Natural killer cell (primary cell): ENCODE data around the gene DENND1A. TPM values are rescaled to one million over a fixed set of nuclear protein-coding genes. Genes with fewer than 3 reads are reported as not detected.

Experiments
- ATAC-seq, 3 donors: fragments of 150-1000 bp in 2 of 3; fragments of 200-7000 bp in 1 of 3; cut with Tn5 transposase; 1 replicate in 1 of 3; 2 replicates in 2 of 3; pipeline ENCODE4 v1.10.0; 2021; ENCODE audit warnings: mild to moderate bottlenecking in 2 of 3, moderate library complexity in 2 of 3
- DNase-seq, 2 donors: peaks; one replicate each; pipeline versions ENCODE4 v3.0.0 to v3.0.0-alpha.2; 2013 to 2021; ENCODE audit warnings: mixed read lengths in 1 of 2
- H3K27ac ChIP-seq: one replicate; pipeline ENCODE4 v1.5.1; 2013; ENCODE audit warnings: mild to moderate bottlenecking, low read length
- H3K27me3 ChIP-seq: one replicate; pipeline ENCODE4 v1.6.1; 2013; ENCODE audit warnings: low read length; ENCODE audit not compliant: control insufficient read depth, insufficient read depth
- H3K36me3 ChIP-seq: one replicate; pipeline ENCODE4 v1.6.1; 2013; ENCODE audit warnings: low read length; ENCODE audit not compliant: control insufficient read depth, insufficient read depth
- H3K4me1 ChIP-seq: one replicate; pipeline ENCODE4 v1.6.1; 2013; ENCODE audit warnings: low read length; ENCODE audit not compliant: control insufficient read depth, insufficient read depth
- H3K4me3 ChIP-seq: one replicate; pipeline ENCODE4 v1.5.1; 2013; ENCODE audit warnings: low read length
- H3K9me3 ChIP-seq: one replicate; pipeline ENCODE4 v1.6.1; 2013; ENCODE audit warnings: low read length; ENCODE audit not compliant: control insufficient read depth, insufficient read depth
- H3K27ac Mint-ChIP-seq, 2 donors: one replicate each; pipeline ENCODE4 v1.8.0; 2022; ENCODE audit warnings: mild to moderate bottlenecking in 2 of 2, mixed read lengths in 2 of 2, moderate library complexity in 1 of 2
- H3K27me3 Mint-ChIP-seq, 2 donors: one replicate each; pipeline ENCODE4 v1.8.0; 2022; ENCODE audit warnings: low read depth in 2 of 2, mixed read lengths in 2 of 2
- H3K36me3 Mint-ChIP-seq: one replicate; pipeline ENCODE4 v1.8.0; 2022; ENCODE audit warnings: mixed read lengths
- H3K4me1 Mint-ChIP-seq, 2 donors: one replicate each; pipeline ENCODE4 v1.8.0; 2022; ENCODE audit warnings: mixed read lengths in 2 of 2
- H3K4me3 Mint-ChIP-seq: one replicate; pipeline ENCODE4 v1.8.0; 2022; ENCODE audit warnings: mild to moderate bottlenecking, moderate library complexity, mixed read lengths
- H3K9me3 Mint-ChIP-seq, 2 donors: one replicate each; pipeline ENCODE4 v1.8.0; 2022; ENCODE audit warnings: mixed read lengths in 2 of 2
- WGBS: methylation state at CpG from one replicate; pipeline ENCODE4 v1.1.7; 2013; ENCODE audit warnings: missing lambda C conversion rate; ENCODE audit not compliant: insufficient coverage; 5-methylcytosine and 5-hydroxymethylcytosine counted together
- intact Hi-C: fragments of 100-400 bp; cut with micrococcal nuclease; formaldehyde crosslinking; loops from one replicate; pipeline ENCODE4 v1.14.2; 2022
- total RNA-seq, 4 donors: library from RNA; stranded (reverse); fragments of 120-200 nt in 1 of 4; gene quantifications; one replicate each; pipeline versions ENCODE4 v1.2.3 to v1.2.4, GENCODE V29; 2013 to 2022
- TF ChIP-seq, protein P1 (sequence below): fragments of 200-600 bp; IDR thresholded peaks from one replicate; pipeline ENCODE4 v1.8.0; 2022; ENCODE audit warnings: antibody characterized with exemption

DENND1A gene
- total RNA-seq, 3 donors from 2014 or later (not counting 1 experiment from before 2014, with no cell fraction given), result 27.8 to 37.6 (median 30.9) TPM

DNA sequence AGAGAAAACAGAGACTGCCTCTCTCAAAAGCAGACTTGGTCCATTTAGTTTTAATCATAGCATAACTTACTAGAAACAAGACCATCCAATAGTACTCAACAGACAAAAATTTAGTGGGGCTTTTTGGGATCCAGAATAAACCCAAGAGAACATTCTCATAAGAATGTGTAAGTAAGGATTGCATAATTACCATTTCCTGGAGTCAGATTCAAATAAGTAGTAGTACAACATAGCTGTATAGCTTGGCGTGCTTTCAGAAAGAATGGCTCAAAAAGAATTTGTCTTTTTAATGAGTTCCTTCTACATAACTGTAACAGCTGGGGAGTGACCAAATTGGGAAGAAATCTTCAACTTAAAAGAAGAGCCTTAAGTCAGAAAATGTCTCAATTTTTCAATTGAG, 145.4 kb downstream of the DENND1A start:
- no peaks in the 10 kb centered on the region for H3K9me3 ChIP-seq
- Mint-ChIP-seq H3K36me3 (no peaks in the 10 kb centered on the region), H3K27me3 (no peaks in the 10 kb centered on the region), H3K9me3 (no peaks in the 10 kb centered on the region), H3K27ac (no peak overlapping the region), H3K4me3 (no peak overlapping the region), H3K4me1 (no peaks in the 10 kb centered on the region)
- ATAC-seq (no peak), DNase-seq (no peak)
- H3K36me3 ChIP-seq, result no peaks in the 10 kb centered on the region
- H3K27ac ChIP-seq, result no peak overlapping the region
- no peaks in the 10 kb centered on the region for H3K4me1 ChIP-seq
- H3K27me3 ChIP-seq, result no peaks in the 10 kb centered on the region
- H3K4me3 ChIP-seq, result no peak overlapping the region
- 86% methylated on average over 1 of the region's 1 CpG for WGBS
- intact Hi-C loops, result no loop called here
- TF ChIP-seq, protein P1, sequence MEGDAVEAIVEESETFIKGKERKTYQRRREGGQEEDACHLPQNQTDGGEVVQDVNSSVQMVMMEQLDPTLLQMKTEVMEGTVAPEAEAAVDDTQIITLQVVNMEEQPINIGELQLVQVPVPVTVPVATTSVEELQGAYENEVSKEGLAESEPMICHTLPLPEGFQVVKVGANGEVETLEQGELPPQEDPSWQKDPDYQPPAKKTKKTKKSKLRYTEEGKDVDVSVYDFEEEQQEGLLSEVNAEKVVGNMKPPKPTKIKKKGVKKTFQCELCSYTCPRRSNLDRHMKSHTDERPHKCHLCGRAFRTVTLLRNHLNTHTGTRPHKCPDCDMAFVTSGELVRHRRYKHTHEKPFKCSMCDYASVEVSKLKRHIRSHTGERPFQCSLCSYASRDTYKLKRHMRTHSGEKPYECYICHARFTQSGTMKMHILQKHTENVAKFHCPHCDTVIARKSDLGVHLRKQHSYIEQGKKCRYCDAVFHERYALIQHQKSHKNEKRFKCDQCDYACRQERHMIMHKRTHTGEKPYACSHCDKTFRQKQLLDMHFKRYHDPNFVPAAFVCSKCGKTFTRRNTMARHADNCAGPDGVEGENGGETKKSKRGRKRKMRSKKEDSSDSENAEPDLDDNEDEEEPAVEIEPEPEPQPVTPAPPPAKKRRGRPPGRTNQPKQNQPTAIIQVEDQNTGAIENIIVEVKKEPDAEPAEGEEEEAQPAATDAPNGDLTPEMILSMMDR, result no peak

DNA sequence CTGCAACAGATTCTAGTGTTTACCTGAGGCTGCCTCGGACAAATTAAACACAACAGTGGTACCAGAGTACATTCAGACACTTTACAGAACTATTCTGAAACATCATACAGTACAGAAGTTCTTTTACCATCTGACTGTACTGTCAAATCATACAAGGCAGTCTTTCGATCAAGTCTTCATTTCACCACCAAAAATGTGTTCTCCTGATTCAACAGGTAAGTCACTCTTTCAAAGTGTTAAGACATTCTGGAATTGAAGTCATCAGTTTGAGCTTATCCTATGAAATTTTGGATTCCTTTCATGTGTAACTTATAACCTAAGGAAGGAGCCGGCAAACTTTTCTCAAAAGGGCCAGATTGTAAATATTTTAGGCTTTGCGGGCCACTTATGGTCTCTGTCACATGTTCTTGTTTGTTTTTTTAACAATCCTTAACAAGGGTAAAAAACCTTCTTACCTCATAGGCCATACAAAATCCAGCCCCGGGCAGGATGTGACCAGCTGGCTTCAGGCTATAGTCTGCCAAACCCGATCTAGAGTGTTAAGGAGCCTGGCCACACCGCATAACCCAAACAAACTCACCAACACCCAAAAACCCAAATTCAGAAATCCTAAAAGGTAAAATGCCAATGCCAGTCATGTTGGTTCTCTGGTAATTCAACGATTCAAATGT, 151.6 kb downstream of the DENND1A start:
- no peak overlapping the region for H3K27ac Mint-ChIP-seq
- H3K4me3 Mint-ChIP-seq, result no peak overlapping the region
- ATAC-seq (no peak), DNase-seq (no peak)
- Histone ChIP-seq H3K36me3 (no peaks in the 10 kb centered on the region), H3K4me1 (peaks cover 6% of the 10 kb centered on the region), H3K27ac (no peak overlapping the region), H3K4me3 (no peak overlapping the region), H3K9me3 (no peaks in the 10 kb centered on the region), H3K27me3 (peaks cover 4% of the 10 kb centered on the region)
- intact Hi-C loops, result no loop called here
- H3K9me3 Mint-ChIP-seq, result no peaks in the 10 kb centered on the region
- peaks cover 6 to 17% of the 10 kb centered on the region in 2 donors for H3K27me3 Mint-ChIP-seq
- H3K36me3 Mint-ChIP-seq, result no peaks in the 10 kb centered on the region
- whole genome bisulfite sequencing, result 96% methylated on average over 8 of the region's 8 CpGs
- peaks cover 27 to 29% of the 10 kb centered on the region in 2 donors for H3K4me1 Mint-ChIP-seq
- TF ChIP-seq, protein P1, result no peak

DNA sequence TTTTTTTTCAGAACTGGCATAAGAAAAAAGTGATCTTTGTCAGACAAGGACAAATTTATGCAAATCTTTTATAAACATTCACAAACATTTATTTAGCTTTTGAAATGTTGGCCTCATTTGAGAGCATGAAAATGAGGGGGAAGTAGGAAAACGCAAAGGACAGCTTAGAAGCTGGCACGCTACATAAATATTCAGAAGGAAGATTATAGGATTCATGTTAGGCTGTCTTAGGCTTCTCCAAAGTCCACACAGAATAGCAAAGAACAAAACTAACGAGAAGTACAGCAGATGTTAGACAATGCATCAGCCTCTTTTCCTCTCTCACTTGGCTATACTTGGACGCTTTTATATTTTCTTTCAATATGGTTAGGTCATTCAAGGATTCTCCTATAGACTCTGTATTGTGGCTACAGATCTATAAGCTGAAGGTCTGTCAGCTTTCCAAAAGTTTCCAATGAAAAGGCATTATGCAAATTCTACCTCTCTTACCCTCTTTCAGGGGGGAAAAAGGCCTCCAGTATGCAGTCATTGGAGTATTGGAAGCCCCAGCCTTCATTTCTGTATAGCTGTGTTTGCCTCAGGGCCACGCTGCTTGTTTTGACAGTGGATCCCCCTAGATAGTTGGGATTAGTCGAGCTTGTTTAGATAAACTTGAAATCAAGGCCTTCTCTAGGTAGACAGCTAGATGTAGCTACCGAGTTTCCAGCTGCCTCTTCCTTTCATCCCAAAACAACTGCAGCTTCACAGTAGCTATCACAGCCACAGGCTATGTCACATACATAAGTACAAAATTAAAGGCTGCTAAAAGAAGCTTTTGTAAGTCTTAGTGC, 153.0 kb downstream of the DENND1A start:
- H3K4me1 ChIP-seq, result peaks cover 6% of the 10 kb centered on the region
- H3K36me3 ChIP-seq, result no peaks in the 10 kb centered on the region
- TF ChIP-seq, protein P1, result no peak
- H3K27me3 Mint-ChIP-seq, result peaks cover 6 to 25% of the 10 kb centered on the region in 2 donors
- WGBS, result 100% methylated on average over 6 of the region's 7 CpGs
- H3K4me1 Mint-ChIP-seq, result peaks cover 27 to 29% of the 10 kb centered on the region in 2 donors
- H3K27ac Mint-ChIP-seq, result no peak overlapping the region
- H3K9me3 Mint-ChIP-seq, result no peaks in the 10 kb centered on the region
- DNase-seq (no peak), ATAC-seq (no peak)
- peaks cover 8% of the 10 kb centered on the region for H3K27me3 ChIP-seq
- intact Hi-C loops, result no loop called here
- no peak overlapping the region for H3K4me3 Mint-ChIP-seq
- H3K4me3 ChIP-seq, result no peak overlapping the region
- no peaks in the 10 kb centered on the region for H3K36me3 Mint-ChIP-seq
- H3K9me3 ChIP-seq, result no peaks in the 10 kb centered on the region
- H3K27ac ChIP-seq, result no peak overlapping the region
